Progenitor cell of endocrine pancreas (in vitro differentiated cells): ENCODE data around the gene GBX2. TPM values are rescaled to one million over a fixed set of nuclear protein-coding genes. Genes with fewer than 3 reads are reported as not detected.

ENCODE experiments used
- DNase-seq: peaks from one replicate; pipeline ENCODE4 v3.0.0; 2021; ENCODE audit warnings: low spot score; ENCODE audit not compliant: unreplicated experiment
- H3K27ac Mint-ChIP-seq: 2 replicates; pipeline ENCODE4 v1.8.0; 2021; ENCODE audit warnings: mild to moderate bottlenecking, moderate library complexity, mixed read lengths
- H3K27me3 Mint-ChIP-seq: 2 replicates; pipeline ENCODE4 v1.8.0; 2021; ENCODE audit warnings: mixed read lengths
- H3K36me3 Mint-ChIP-seq: 2 replicates; pipeline ENCODE4 v1.8.0; 2022; ENCODE audit warnings: mixed read lengths; ENCODE audit not compliant: insufficient read depth
- H3K4me1 Mint-ChIP-seq: 2 replicates; pipeline ENCODE4 v1.8.0; 2021; ENCODE audit warnings: low read depth, mixed read lengths
- H3K4me3 Mint-ChIP-seq: 2 replicates; pipeline ENCODE4 v1.8.0; 2021; ENCODE audit warnings: low read depth, mild to moderate bottlenecking, moderate library complexity, mixed read lengths
- H3K9me3 Mint-ChIP-seq: 2 replicates; pipeline ENCODE4 v1.8.0; 2021; ENCODE audit warnings: low read depth, mixed read lengths
- CTCF ChIP-seq: fragments of 200-600 bp; sonication (generic); IDR thresholded peaks from one replicate; pipeline ENCODE4 v1.5.0; 2021; ENCODE audit warnings: antibody characterized with exemption, mild to moderate bottlenecking; ENCODE audit not compliant: unreplicated experiment
- total RNA-seq: library from RNA; stranded (reverse); gene quantifications from 2 replicates; pipeline ENCODE4 v1.2.1, GENCODE V29; 2021

Gene GBX2
- total RNA-seq, 1 donor from 2014 or later: not detected

GRCh38 chr2:236123716-236124115, 44.5 kb downstream of the GBX2 start:
- no peak overlapping the region for H3K4me3 Mint-ChIP-seq
- no peak for DNase-seq
- H3K9me3 Mint-ChIP-seq: no peaks in the 10 kb centered on the region
- peaks cover 27% of the 10 kb centered on the region for H3K36me3 Mint-ChIP-seq
- no peak overlapping the region for H3K27ac Mint-ChIP-seq
- peaks cover 11% of the 10 kb centered on the region for H3K4me1 Mint-ChIP-seq
- TF ChIP-seq CTCF: no peak
- H3K27me3 Mint-ChIP-seq: peaks cover 20% of the 10 kb centered on the region

- Mint-ChIP-seq H3K4me3 (no peak overlapping the region), H3K4me1 (peaks cover 22% of the 10 kb centered on the region), H3K36me3 (peaks cover 24% of the 10 kb centered on the region), H3K27me3 (peaks cover 20% of the 10 kb centered on the region), H3K9me3 (no peaks in the 10 kb centered on the region), H3K27ac (no peak overlapping the region)
- no peak for DNase-seq
- TF ChIP-seq CTCF: no peak
Measured at GRCh38 chr2:236122236-236122635, 46.0 kb downstream of the GBX2 start.

GRCh38 chr2:236121546-236121945, 46.6 kb downstream of the GBX2 start:
- Mint-ChIP-seq H3K27ac (no peak overlapping the region), H3K9me3 (no peaks in the 10 kb centered on the region), H3K4me1 (peaks cover 27% of the 10 kb centered on the region), H3K36me3 (peaks cover 22% of the 10 kb centered on the region), H3K27me3 (peaks cover 27% of the 10 kb centered on the region), H3K4me3 (no peak overlapping the region)
- DNase-seq: no peak
- no peak for TF ChIP-seq CTCF

- Mint-ChIP-seq H3K4me1 (peaks cover 27% of the 10 kb centered on the region), H3K4me3 (no peak overlapping the region), H3K27me3 (peaks cover 27% of the 10 kb centered on the region), H3K9me3 (no peaks in the 10 kb centered on the region), H3K27ac (no peak overlapping the region), H3K36me3 (peaks cover 22% of the 10 kb centered on the region)
- no peak for TF ChIP-seq CTCF
- DNase-seq: no peak
Measured at GRCh38 chr2:236120829-236121228, 47.4 kb downstream of the GBX2 start.

GRCh38 chr2:236120141-236120601, 48.0 kb downstream of the GBX2 start:
- no peak overlapping the region for H3K4me3 Mint-ChIP-seq
- TF ChIP-seq CTCF: no peak
- peaks cover 27% of the 10 kb centered on the region for H3K4me1 Mint-ChIP-seq
- H3K27me3 Mint-ChIP-seq: peaks cover 27% of the 10 kb centered on the region
- H3K36me3 Mint-ChIP-seq: peaks cover 18% of the 10 kb centered on the region
- no peak for DNase-seq
- no peak overlapping the region for H3K27ac Mint-ChIP-seq
- no peaks in the 10 kb centered on the region for H3K9me3 Mint-ChIP-seq
